Head of caudate nucleus (tissue), 42 donors: Measurements from ENCODE around the gene FAM20C.

Experiments used
- DNase-seq, 42 donors: peaks; one replicate each; pipeline versions ENCODE4 v3.0.0 to v3.0.0-alpha.2; 2020 to 2021; ENCODE audit warnings: mixed read lengths in 7 of 42
- intact Hi-C: fragments of 100-400 bp; cut with DNase I; formaldehyde crosslinking; loops from one replicate; pipeline ENCODE4 v1.15.0; 2022

The FAM20C gene

GRCh38 chr7:301291-302053 lies 109.1 kb downstream of the FAM20C start:
- intact Hi-C loops, result no loop called here
- DNase-seq, result peak in 1 of 42 donors; percentile 20

- DNase-seq, result peak in 3 of 42 donors; percentile 1 to 14 (median 8)
Measured at GRCh38 chr7:302054-302992, 110.0 kb downstream of the FAM20C start.

GRCh38 chr7:303425-303824 lies 111.1 kb downstream of the FAM20C start:
- peak in 2 of 42 donors; percentile 10 to 14 for DNase-seq

More at GRCh38 chr7:302054-302992, 110.0 kb downstream of the FAM20C start:
- intact Hi-C loops, result no loop called here

GRCh38 chr7:303884-304573 lies 111.7 kb downstream of the FAM20C start:
- DNase-seq, result no peak
- intact Hi-C loops, result no loop called here

More at GRCh38 chr7:303425-303824, 111.1 kb downstream of the FAM20C start:
- intact Hi-C loops, result no loop called here

GRCh38 chr7:304574-305409 lies 112.4 kb downstream of the FAM20C start:
- intact Hi-C loops, result no loop called here
- no peak for DNase-seq

GRCh38 chr7:305410-306151 lies 113.2 kb downstream of the FAM20C start:
- intact Hi-C loops, result no loop called here
- no peak for DNase-seq

GRCh38 chr7:307970-308369 lies 115.6 kb downstream of the FAM20C start:
- DNase-seq, result no peak
- intact Hi-C loops, result no loop called here

GRCh38 chr7:309586-310228 lies 117.3 kb downstream of the FAM20C start:
- intact Hi-C loops, result no loop called here
- no peak for DNase-seq
